ENCODE data around the gene DOCK3.
"Not testable (repeated sequence)": the region's sequence is repeated elsewhere in the genome, so short reads cannot be mapped to it uniquely, and the experiment has no call there.

The DOCK3 gene

GRCh38 chr3:51384726-51385473, 710.2 kb downstream of the DOCK3 start, which contains the start of gene MANF:
MANF (plus strand) TSS chr3:51385291; CDS start chr3:51385343, 52 bp downstream.
- DNase-seq (ENCODE audit: low read depth in 2 of 2), result peak; percentile 94 to 97

GRCh38 chr3:51385621-51386091, 710.9 kb downstream of the DOCK3 start:
- DNase-seq (ENCODE audit: low read depth in 2 of 2), result no peak

- DNase-seq (ENCODE audit: low read depth in 2 of 2), result no peak
Measured at GRCh38 chr3:51386159-51386851, 711.6 kb downstream of the DOCK3 start.

GRCh38 chr3:51386852-51387229, 712.1 kb downstream of the DOCK3 start:
- DNase-seq (ENCODE audit: low read depth in 2 of 2), result no peak

GRCh38 chr3:51387281-51387680, 712.6 kb downstream of the DOCK3 start:
- DNase-seq (ENCODE audit: low read depth in 2 of 2), result not testable (repeated sequence)

GRCh38 chr3:51388286-51389029, 713.7 kb downstream of the DOCK3 start:
- DNase-seq (ENCODE audit: low read depth in 2 of 2), result no peak

- peak in 1 of 2 experiments; percentile 48 for DNase-seq (ENCODE audit: low read depth in 2 of 2)
Measured at GRCh38 chr3:51389423-51390183, 714.9 kb downstream of the DOCK3 start.

GRCh38 chr3:51390246-51391074, 715.7 kb downstream of the DOCK3 start:
- no peak for DNase-seq (ENCODE audit: low read depth in 2 of 2)

GRCh38 chr3:51391075-51391565, 716.4 kb downstream of the DOCK3 start, which contains the start of gene RBM15B:
RBM15B (plus strand) TSS chr3:51391285; CDS start chr3:51391400, 115 bp downstream.
- DNase-seq (ENCODE audit: low read depth in 2 of 2), result peak; percentile 93

GRCh38 chr3:51391566-51392354, 717.0 kb downstream of the DOCK3 start:
- no peak for DNase-seq (ENCODE audit: low read depth in 2 of 2)

- no peak for DNase-seq (ENCODE audit: low read depth in 2 of 2)
Measured at GRCh38 chr3:51392355-51393133, 717.8 kb downstream of the DOCK3 start.

- no peak for DNase-seq (ENCODE audit: low read depth in 2 of 2)
Measured at GRCh38 chr3:51393134-51393495, 718.4 kb downstream of the DOCK3 start.

GRCh38 chr3:51393564-51393963, 718.8 kb downstream of the DOCK3 start:
- no peak for DNase-seq (ENCODE audit: low read depth in 2 of 2)

GRCh38 chr3:51394541-51394940, 719.8 kb downstream of the DOCK3 start:
- DNase-seq (ENCODE audit: low read depth in 2 of 2), result no peak

GRCh38 chr3:51395493-51396213, 720.9 kb downstream of the DOCK3 start:
- DNase-seq (ENCODE audit: low read depth in 2 of 2), result no peak

GRCh38 chr3:51396401-51396800, 721.7 kb downstream of the DOCK3 start:
- no peak for DNase-seq (ENCODE audit: low read depth in 2 of 2)

- DNase-seq (ENCODE audit: low read depth in 2 of 2), result no peak
Measured at GRCh38 chr3:51397392-51397791, 722.7 kb downstream of the DOCK3 start.
